ENCODE results near the gene CXCL9. TPM values are rescaled to one million over a fixed set of nuclear protein-coding genes. Genes with fewer than 3 reads are reported as not detected.

CXCL9 gene
- total and polyA plus RNA-seq, 4 donors: 0.22 to 2.3 (median 1.3) TPM

- TF ChIP-seq SP1 (IDR thresholded peaks at IDR 0.05) (no peak), GABPA (IDR thresholded peaks at IDR 0.05 in 1 of 2, conservative IDR thresholded peaks at IDR 0.05 in 1 of 2) (no peak), JUND (IDR thresholded peaks at IDR 0.05) (no peak), YY1 (IDR thresholded peaks at IDR 0.05) (no peak), FOXA1 (IDR thresholded peaks at IDR 0.05) (no peak), REST (IDR thresholded peaks at IDR 0.05) (no peak), HNF4G (IDR thresholded peaks at IDR 0.05) (no peak)
- H3K27me3 ChIP-seq (ENCODE audit: control insufficient read depth in 4 of 4, insufficient read depth in 4 of 4, low read length in 3 of 4): no peaks in the 10 kb centered on the region
- H3K4me3 ChIP-seq (ENCODE audit: low read depth in 1 of 3, low read length in 3 of 3): no peak overlapping the region
- H3K27ac ChIP-seq (ENCODE audit: low read depth in 1 of 2, low read length in 2 of 2): no peak overlapping the region
- H3K9me3 ChIP-seq (ENCODE audit: control insufficient read depth in 4 of 4, low read length in 3 of 4): no peaks in the 10 kb centered on the region
- DNase-seq (ENCODE audit: low spot score): no peak
- 97% methylated on average over 2 of the region's 2 CpGs for WGBS
- peaks cover 0 to 18% (median 6%) of the 10 kb centered on the region in 4 donors for H3K4me1 ChIP-seq (ENCODE audit: control insufficient read depth in 4 of 4, insufficient read depth in 4 of 4, low read length in 3 of 4)
- H3K36me3 ChIP-seq (ENCODE audit: control insufficient read depth in 4 of 4, insufficient read depth in 3 of 4, low read depth in 1 of 4, low read length in 3 of 4): no peaks in the 10 kb centered on the region
- no peak overlapping the region for H3K9ac ChIP-seq (ENCODE audit: low read depth in 1 of 2, low read length in 2 of 2)
Observed at GRCh38 chr4:76055421-76055820, 48.1 kb upstream of the CXCL9 start.

- Histone ChIP-seq H3K4me1 (ENCODE audit: control insufficient read depth in 4 of 4, insufficient read depth in 4 of 4, low read length in 3 of 4) (peaks cover 0 to 14% (median 5%) of the 10 kb centered on the region in 4 donors), H3K36me3 (ENCODE audit: control insufficient read depth in 4 of 4, insufficient read depth in 3 of 4, low read depth in 1 of 4, low read length in 3 of 4) (no peaks in the 10 kb centered on the region), H3K27me3 (ENCODE audit: control insufficient read depth in 4 of 4, insufficient read depth in 4 of 4, low read length in 3 of 4) (no peaks in the 10 kb centered on the region), H3K27ac (ENCODE audit: low read depth in 1 of 2, low read length in 2 of 2) (no peak overlapping the region), H3K4me3 (ENCODE audit: low read depth in 1 of 3, low read length in 3 of 3) (no peak overlapping the region), H3K9me3 (ENCODE audit: control insufficient read depth in 4 of 4, low read length in 3 of 4) (no peaks in the 10 kb centered on the region), H3K9ac (ENCODE audit: low read depth in 1 of 2, low read length in 2 of 2) (no peak overlapping the region)
- no peak for TF ChIP-seq HNF4A (conservative IDR thresholded peaks at IDR 0.05)
- TF ChIP-seq MAX (IDR thresholded peaks at IDR 0.05): no peak
- TF ChIP-seq SP1 (IDR thresholded peaks at IDR 0.05): no peak
- no peak for TF ChIP-seq NR2F2 (IDR thresholded peaks at IDR 0.05)
- no peak for TF ChIP-seq ZBTB33 (IDR thresholded peaks at IDR 0.05)
- no peak for TF ChIP-seq CTCF (IDR thresholded peaks at IDR 0.05; ENCODE audit: low read depth, low read length, missing input control)
- TF ChIP-seq ATF3 (IDR thresholded peaks at IDR 0.05): no peak
- no peak for TF ChIP-seq FOXA2 (IDR thresholded peaks at IDR 0.05)
- no peak for TF ChIP-seq RXRA (IDR thresholded peaks at IDR 0.05)
- TF ChIP-seq HNF4G (IDR thresholded peaks at IDR 0.05): no peak
- TF ChIP-seq REST (IDR thresholded peaks at IDR 0.05): no peak
- no peak for TF ChIP-seq TAF1 (conservative IDR thresholded peaks at IDR 0.05)
- TF ChIP-seq EGR1 (IDR thresholded peaks at IDR 0.05; ENCODE audit: low read depth in 2 of 2): no peak
- no peak for DNase-seq (ENCODE audit: low spot score)
- 83% methylated on average over 2 of the region's 2 CpGs for WGBS
Observed at GRCh38 chr4:76055016-76055415, 47.7 kb upstream of the CXCL9 start.
